HG03521 (cell line): Measurements from ENCODE around the gene AMER2.

Source experiments
- ATAC-seq: cut with Tn5 transposase; IDR thresholded peaks from one replicate; pipeline ENCODE4 v1.9.1; 2021; ENCODE audit warnings: mild to moderate bottlenecking, moderate library complexity; ENCODE audit not compliant: unreplicated experiment

Gene AMER2

GRCh38 chr13:25153736-25154135 is 18.4 kb downstream of the AMER2 start:
- no peak for ATAC-seq

- no peak for ATAC-seq
Measured at GRCh38 chr13:25151626-25152195, 20.4 kb downstream of the AMER2 start.

- ATAC-seq: no peak
Measured at GRCh38 chr13:25149711-25150110, 22.4 kb downstream of the AMER2 start.

GRCh38 chr13:25148402-25148771 is 23.7 kb downstream of the AMER2 start:
- ATAC-seq: no peak

- no peak for ATAC-seq
Measured at GRCh38 chr13:25147638-25148401, 24.3 kb downstream of the AMER2 start.

GRCh38 chr13:25143706-25144105 is 28.4 kb downstream of the AMER2 start:
- no peak for ATAC-seq

- no peak for ATAC-seq
Measured at GRCh38 chr13:25141042-25141441, 31.0 kb downstream of the AMER2 start.

- no peak for ATAC-seq
Measured at GRCh38 chr13:25137788-25138115, 34.3 kb downstream of the AMER2 start.

- no peak for ATAC-seq
Measured at GRCh38 chr13:25136880-25137787, 35.0 kb downstream of the AMER2 start.

GRCh38 chr13:25135896-25136295 is 36.2 kb downstream of the AMER2 start:
- no peak for ATAC-seq

- no peak for ATAC-seq
Measured at GRCh38 chr13:25132751-25133390, 39.2 kb downstream of the AMER2 start.

- no peak for ATAC-seq
Measured at GRCh38 chr13:25131881-25132420, 40.1 kb downstream of the AMER2 start.

- ATAC-seq: no peak
Measured at GRCh38 chr13:25130944-25131343, 41.1 kb downstream of the AMER2 start.

- ATAC-seq: no peak
Measured at GRCh38 chr13:25118378-25118905, 53.6 kb downstream of the AMER2 start.

GRCh38 chr13:25117312-25117711 is 54.8 kb downstream of the AMER2 start:
- ATAC-seq: no peak

GRCh38 chr13:25116044-25116443 is 56.0 kb downstream of the AMER2 start:
- ATAC-seq: no peak

GRCh38 chr13:25114220-25114619 is 57.9 kb downstream of the AMER2 start:
- ATAC-seq: no peak

- ATAC-seq: no peak
Measured at GRCh38 chr13:25112695-25113255, 59.3 kb downstream of the AMER2 start.
